ENCODE measurements around the gene STAT5A. TPM values are rescaled to one million over a fixed set of nuclear protein-coding genes. Genes with fewer than 3 reads are reported as not detected.
"Not testable (repeated sequence)": the region's sequence is repeated elsewhere in the genome, so short reads cannot be mapped to it uniquely, and the experiment has no call there.

The STAT5A gene
- total RNA-seq, 4 donors from 2014 or later = 7.3 to 34.3 (median 14.0) TPM

- TF ChIP-seq POLR2A (IDR thresholded peaks at IDR 0.05) (no peak), CTCF (IDR thresholded peaks at IDR 0.05) (no peak)
- no peaks in the 10 kb centered on the region for H3K9me3 ChIP-seq
- WGBS, 2 donors = 71 to 88% methylated on average over 5 of the region's 5 CpGs
- no peak for DNase-seq
- peaks cover 34 to 64% (median 35%) of the 10 kb centered on the region in 3 donors for H3K4me1 ChIP-seq
- H3K36me3 ChIP-seq = peaks cover 0 to 40% (median 0%) of the 10 kb centered on the region in 3 donors
- H3K27ac ChIP-seq = no peak overlapping the region
- intact Hi-C loops (cut with DNase I) = no loop called here
- H3K27me3 ChIP-seq = no peaks in the 10 kb centered on the region
- no peak overlapping the region for H3K4me3 ChIP-seq
These were observed 2.3 kb downstream of the STAT5A start for GRCh38 chr17:42290577-42290976.

DNA sequence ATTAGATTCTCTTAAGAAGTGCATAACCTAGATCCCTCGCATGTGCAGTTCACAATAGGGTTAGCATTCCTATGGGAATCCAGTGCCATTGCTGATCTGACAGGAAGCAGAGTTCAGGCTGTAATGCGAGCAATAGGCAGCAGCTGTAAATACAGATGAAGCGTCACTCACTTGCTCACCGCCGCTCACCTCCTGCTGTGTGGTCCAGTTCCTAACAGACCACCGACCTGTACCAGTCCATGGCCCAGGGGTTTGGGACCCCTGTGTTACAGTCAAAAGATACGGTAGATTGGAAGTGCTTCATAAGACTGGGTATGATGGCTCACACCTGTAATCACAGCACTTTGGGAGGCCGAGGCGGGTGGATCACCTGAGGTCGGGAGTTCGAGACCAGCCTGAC lies 2.8 kb downstream of the STAT5A start:
- intact Hi-C loops (cut with DNase I) = no loop called here
- WGBS, 2 donors = 87 to 88% methylated on average over 6 to 11 of the region's 11 CpGs
- peaks cover 33 to 58% (median 35%) of the 10 kb centered on the region in 3 donors for H3K4me1 ChIP-seq
- peaks cover 0 to 46% (median 0%) of the 10 kb centered on the region in 3 donors for H3K36me3 ChIP-seq
- DNase-seq = no peak
- H3K27ac ChIP-seq = peak overlapping the region in 1 of 4 donors; percentile 21
- no peaks in the 10 kb centered on the region for H3K27me3 ChIP-seq
- TF ChIP-seq POLR2A (IDR thresholded peaks at IDR 0.05) (no peak), CTCF (IDR thresholded peaks at IDR 0.05) (no peak)
- H3K4me3 ChIP-seq = no peak overlapping the region
- no peaks in the 10 kb centered on the region for H3K9me3 ChIP-seq

- WGBS, 2 donors = 77 to 81% methylated on average over 10 to 12 of the region's 12 CpGs
- intact Hi-C loops (cut with DNase I) = no loop called here
- no peaks in the 10 kb centered on the region for H3K9me3 ChIP-seq
- DNase-seq = no peak
- peaks cover 0 to 78% (median 0%) of the 10 kb centered on the region in 3 donors for H3K36me3 ChIP-seq
- H3K4me3 ChIP-seq = no peak overlapping the region
- TF ChIP-seq CTCF (IDR thresholded peaks at IDR 0.05) = no peak
- no peak for TF ChIP-seq POLR2A (IDR thresholded peaks at IDR 0.05)
- H3K27me3 ChIP-seq = no peaks in the 10 kb centered on the region
- H3K27ac ChIP-seq = no peak overlapping the region
- peaks cover 4 to 24% (median 5%) of the 10 kb centered on the region in 3 donors for H3K4me1 ChIP-seq
These were observed 6.4 kb downstream of the STAT5A start for GRCh38 chr17:42294469-42295398.

GRCh38 chr17:42296012-42296411 lies 7.7 kb downstream of the STAT5A start:
- DNase-seq = no peak
- H3K27ac ChIP-seq = no peak overlapping the region
- H3K36me3 ChIP-seq = peaks cover 2 to 88% (median 2%) of the 10 kb centered on the region in 3 donors
- WGBS, 2 donors = 88 to 93% methylated on average over 3 of the region's 3 CpGs
- no peaks in the 10 kb centered on the region for H3K27me3 ChIP-seq
- intact Hi-C loops (cut with DNase I) = no loop called here
- no peak for TF ChIP-seq CTCF (IDR thresholded peaks at IDR 0.05)
- no peak for TF ChIP-seq POLR2A (IDR thresholded peaks at IDR 0.05)
- H3K9me3 ChIP-seq = no peaks in the 10 kb centered on the region
- peaks cover 0 to 12% (median 0%) of the 10 kb centered on the region in 3 donors for H3K4me1 ChIP-seq
- no peak overlapping the region for H3K4me3 ChIP-seq

GRCh38 chr17:42297775-42298174 lies 9.5 kb downstream of the STAT5A start:
- H3K4me3 ChIP-seq; H3K4me1 ChIP-seq; H3K27ac ChIP-seq; DNase-seq; H3K27me3 ChIP-seq; H3K9me3 ChIP-seq; intact Hi-C loops (cut with DNase I): not testable (repeated sequence)
- peaks cover 8 to 93% (median 14%) of the 10 kb centered on the region in 3 donors for H3K36me3 ChIP-seq
- WGBS, 2 donors = 56 to 76% methylated on average over 5 to 6 of the region's 10 CpGs

DNA sequence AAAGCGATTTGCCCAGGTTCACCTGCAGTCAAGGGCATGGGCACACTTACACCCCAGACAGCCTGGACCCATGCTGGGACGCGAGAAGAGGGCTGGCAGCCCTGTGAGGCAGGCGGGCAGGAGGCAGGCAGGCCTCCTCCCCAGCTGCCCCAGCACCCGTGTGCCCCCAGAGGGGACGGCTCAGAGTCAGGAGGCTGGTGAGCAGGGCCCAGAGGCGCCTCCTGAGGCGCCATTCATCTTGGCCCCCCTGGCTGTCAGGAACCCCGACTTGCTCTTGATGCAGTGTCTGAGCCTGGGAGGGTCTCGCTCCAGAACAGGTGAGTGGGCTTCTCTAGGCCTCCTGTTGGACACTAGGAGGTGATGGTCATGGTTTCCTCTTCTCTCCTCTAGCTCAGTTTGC lies 11.1 kb downstream of the STAT5A start:
- H3K36me3 ChIP-seq = peaks cover 8 to 93% (median 19%) of the 10 kb centered on the region in 3 donors
- intact Hi-C loops (cut with DNase I); H3K27me3 ChIP-seq; DNase-seq; H3K27ac ChIP-seq; H3K9me3 ChIP-seq; H3K4me3 ChIP-seq; H3K4me1 ChIP-seq: not testable (repeated sequence)
- 100% methylated on average over 1 of the region's 10 CpGs; no CpG with 5 or more reads in 1 of the 2 donors for WGBS, 2 donors

GRCh38 chr17:42299913-42300312 lies 11.6 kb downstream of the STAT5A start:
- H3K4me1 ChIP-seq; intact Hi-C loops (cut with DNase I); DNase-seq; H3K27me3 ChIP-seq; H3K9me3 ChIP-seq; H3K4me3 ChIP-seq; H3K27ac ChIP-seq: not testable (repeated sequence)
- WGBS, 2 donors = no CpG with 5 or more reads among the region's 17 CpGs
- peaks cover 8 to 93% (median 22%) of the 10 kb centered on the region in 3 donors for H3K36me3 ChIP-seq
